Measurements from ENCODE around the gene PIP5K1B. TPM values are rescaled to one million over a fixed set of nuclear protein-coding genes. Genes with fewer than 3 reads are reported as not detected.

Gene PIP5K1B
- total RNA-seq, 1 donor from 2014 or later: 0.15 TPM

GRCh38 chr9:68738358-68738757, 33.3 kb downstream of the PIP5K1B start:
- DNase-seq (ENCODE audit: low read depth): no peak

- DNase-seq (ENCODE audit: low read depth): no peak
Observed at GRCh38 chr9:68739621-68740174, 34.7 kb downstream of the PIP5K1B start.

GRCh38 chr9:68740561-68740960, 35.5 kb downstream of the PIP5K1B start:
- DNase-seq (ENCODE audit: low read depth): peak; percentile 4

- DNase-seq (ENCODE audit: low read depth): no peak
Observed at GRCh38 chr9:68741234-68741633, 36.2 kb downstream of the PIP5K1B start.

DNA sequence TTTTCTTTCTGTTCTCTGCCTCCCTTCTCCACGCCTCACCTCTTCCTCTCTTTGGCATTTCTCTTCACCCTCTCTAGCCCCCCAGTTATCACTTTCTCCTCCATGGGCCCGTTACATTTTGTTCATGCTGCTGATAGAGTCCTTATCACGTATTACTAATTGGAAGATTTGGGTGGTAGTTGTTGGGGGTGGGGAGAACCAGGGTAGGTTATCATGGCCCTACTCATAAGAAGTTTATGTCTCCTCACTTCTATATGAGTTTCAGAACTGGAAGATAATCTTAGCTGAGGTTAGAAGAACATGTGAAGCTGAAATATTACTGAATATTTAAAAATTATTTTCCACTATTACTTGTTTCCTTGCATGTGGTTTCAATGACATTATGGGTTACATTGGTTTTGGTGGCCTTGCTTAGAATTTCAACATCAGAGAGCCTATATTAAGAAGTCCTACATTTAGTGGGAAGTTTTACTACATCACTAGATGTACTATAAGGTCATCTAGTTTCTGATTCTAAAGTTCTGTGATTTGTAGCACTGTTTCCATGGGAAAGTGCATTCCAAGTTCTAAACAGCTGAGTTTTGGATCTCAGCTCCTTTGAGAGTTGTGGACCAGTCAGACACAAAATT, 36.8 kb downstream of the PIP5K1B start:
- no peak for DNase-seq (ENCODE audit: low read depth)

DNA sequence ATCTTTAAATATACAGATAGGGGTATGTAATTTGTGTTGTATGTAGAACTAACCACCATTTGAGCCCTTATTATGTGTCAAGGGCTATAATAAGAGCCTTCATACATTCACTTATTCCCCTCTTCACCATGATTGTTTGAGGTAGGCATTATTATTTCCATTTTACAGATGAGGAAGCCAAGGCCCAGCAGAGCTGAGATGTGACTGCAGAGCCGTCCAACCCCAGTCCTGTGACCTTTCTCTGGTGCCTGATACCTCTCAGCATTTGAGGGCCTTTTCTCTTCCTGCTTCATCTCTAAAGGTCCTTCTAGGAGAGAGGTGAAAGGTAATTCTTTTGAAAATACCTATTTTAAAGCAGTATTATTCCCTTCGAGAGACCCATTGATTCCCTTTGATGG, 37.3 kb downstream of the PIP5K1B start:
- DNase-seq (ENCODE audit: low read depth): no peak

DNA sequence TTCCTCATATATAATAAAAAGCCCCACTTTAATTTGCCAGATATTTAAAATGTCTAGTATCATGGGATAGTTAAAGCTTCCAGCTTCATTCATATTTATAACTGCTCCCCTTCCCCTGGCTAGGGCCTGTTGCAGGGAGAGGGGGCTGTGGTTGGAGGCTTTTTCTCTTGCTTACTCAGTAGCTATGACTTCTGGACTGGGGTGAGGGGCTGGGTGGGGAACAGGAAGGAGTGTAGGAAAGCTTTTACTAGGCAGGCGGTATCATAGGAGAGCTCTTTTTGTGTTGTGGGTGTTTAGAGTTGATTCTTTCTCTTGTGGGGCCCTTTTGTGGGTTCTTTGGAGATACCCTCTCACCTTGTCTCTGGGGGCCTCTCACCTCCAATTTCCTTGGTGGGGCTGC, 39.4 kb downstream of the PIP5K1B start:
- no peak for DNase-seq (ENCODE audit: low read depth)

DNA sequence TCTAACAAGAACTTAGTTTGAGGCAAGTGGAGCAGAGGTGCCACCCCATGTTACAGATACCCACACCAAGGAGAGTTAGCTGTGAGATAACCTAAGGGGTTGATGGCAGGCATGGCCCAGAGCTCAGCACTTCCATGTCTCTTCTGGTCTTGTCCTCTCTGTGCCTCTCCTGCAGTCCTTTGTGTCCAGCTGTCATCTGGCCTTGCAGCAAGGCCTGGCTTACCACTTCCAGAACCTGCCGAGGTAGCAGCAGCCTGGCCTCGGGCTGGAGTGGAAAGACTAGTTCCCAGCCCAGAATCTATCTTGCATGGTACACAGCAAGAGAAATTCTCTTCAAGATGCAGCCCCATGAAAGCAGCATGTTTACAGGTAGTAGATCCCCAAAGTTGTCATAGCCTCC, 41.5 kb downstream of the PIP5K1B start:
- DNase-seq (ENCODE audit: low read depth): no peak

DNA sequence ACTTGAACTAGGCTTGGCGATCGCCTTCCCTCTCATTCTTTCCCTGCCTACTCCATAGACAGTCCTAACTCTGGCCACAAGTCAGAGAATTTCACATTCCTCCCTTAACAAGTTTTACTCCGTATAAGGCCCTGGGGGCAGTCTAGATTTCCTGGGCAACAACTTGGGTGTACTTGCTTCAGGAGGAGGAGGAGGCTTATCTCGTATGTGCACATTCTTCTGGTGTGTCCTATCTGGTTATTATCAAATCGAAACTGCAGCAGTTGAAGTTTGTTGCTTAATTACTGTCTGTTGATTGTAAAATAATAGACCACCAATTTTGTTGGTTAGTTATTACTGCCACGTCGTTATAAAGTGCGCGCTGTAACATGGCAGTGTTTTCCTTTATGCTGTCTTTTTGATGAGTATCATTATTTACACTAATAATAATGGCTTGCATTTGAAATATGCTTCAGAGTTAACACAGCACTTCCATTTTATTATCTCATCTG, 42.0 kb downstream of the PIP5K1B start:
- DNase-seq (ENCODE audit: low read depth): peak; percentile 9

- no peak for DNase-seq (ENCODE audit: low read depth)
Observed at GRCh38 chr9:68749135-68749534, 44.1 kb downstream of the PIP5K1B start.

DNA sequence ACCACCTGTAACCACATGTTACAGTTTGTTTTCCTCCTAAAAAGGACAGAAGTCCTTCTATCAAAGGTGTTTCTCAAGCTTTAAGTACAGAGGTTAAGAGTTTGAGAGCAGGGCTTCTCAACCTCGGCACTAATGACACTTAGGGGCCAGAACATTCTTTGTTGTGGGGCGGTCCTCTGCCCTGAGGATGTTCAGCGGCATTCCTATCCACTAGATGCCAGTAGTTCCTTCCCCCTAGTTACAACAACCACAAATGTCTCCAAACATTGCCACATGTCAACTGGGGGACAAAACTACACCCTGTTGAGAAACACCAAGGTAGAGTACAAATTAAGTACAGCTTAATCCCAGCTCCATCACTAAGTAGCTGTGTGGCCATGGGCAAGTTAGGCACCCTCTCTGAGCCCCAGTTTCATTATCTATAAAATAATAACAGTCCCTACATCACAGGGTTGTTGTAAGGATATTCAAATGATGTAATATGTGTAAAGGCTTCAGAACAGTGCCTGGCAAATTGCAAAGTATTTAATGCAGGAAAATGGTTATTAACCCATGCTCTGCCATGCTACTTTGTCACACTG, 44.6 kb downstream of the PIP5K1B start:
- DNase-seq (ENCODE audit: low read depth): peak; percentile 3

DNA sequence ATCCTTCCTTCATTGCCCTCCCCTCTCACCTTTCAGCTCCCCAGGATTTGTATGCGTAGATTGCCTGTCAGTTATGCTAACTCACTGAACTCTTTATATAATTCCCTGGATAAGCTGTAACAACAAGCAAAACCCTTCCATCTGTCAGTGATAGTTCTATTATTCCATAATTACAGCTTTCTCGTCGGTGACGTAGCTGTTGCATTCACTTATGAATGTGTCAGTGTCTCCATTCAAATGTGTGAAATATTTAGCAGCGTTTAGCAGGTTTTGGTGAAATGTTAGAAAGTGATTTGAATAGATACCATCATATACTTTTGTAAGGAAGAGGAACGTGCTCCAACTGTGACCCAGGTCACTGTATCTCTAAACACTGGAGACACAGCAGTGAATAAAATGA, 45.2 kb downstream of the PIP5K1B start:
- DNase-seq (ENCODE audit: low read depth): no peak

GRCh38 chr9:68750786-68751185, 45.7 kb downstream of the PIP5K1B start:
- DNase-seq (ENCODE audit: low read depth): peak; percentile 62

DNA sequence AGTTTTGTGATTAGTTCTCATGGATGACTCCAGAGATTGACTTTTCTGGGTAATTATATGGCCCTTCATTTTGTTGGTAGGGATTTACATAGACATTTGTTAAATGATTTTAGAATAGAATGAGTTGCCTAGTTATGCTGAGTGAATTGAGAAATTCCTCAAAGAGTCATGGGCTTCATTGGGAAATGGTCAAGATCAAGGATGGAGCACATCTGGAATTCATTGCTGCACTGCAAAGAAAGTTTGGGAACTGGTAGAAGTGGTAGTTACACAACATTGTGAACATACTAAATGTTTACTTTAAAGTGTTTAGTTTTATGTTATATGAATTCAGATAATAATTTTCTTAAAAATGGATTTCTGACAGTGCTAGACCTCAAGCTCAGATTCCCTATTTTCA, 46.5 kb downstream of the PIP5K1B start:
- DNase-seq (ENCODE audit: low read depth): no peak

DNA sequence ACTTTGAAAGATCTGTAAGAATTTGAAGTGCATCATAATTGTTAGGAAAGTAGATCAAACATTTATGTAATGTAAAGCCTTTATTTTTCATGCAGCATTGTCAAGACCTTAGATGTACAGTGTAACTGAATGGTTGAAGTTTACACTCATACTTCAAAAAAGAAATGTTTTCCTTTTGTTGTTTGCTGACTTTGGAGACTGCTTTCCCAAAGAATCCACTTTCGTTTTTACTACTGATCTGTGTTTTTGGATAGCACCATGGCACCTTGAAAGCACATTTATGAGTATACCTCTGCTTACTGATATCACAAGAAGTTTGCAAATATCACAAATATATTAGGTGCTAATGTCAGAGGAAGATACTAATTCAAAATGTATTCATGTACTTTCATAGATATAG, 50.0 kb downstream of the PIP5K1B start:
- DNase-seq (ENCODE audit: low read depth): no peak

GRCh38 chr9:68755752-68756151, 50.7 kb downstream of the PIP5K1B start:
- DNase-seq (ENCODE audit: low read depth): no peak

DNA sequence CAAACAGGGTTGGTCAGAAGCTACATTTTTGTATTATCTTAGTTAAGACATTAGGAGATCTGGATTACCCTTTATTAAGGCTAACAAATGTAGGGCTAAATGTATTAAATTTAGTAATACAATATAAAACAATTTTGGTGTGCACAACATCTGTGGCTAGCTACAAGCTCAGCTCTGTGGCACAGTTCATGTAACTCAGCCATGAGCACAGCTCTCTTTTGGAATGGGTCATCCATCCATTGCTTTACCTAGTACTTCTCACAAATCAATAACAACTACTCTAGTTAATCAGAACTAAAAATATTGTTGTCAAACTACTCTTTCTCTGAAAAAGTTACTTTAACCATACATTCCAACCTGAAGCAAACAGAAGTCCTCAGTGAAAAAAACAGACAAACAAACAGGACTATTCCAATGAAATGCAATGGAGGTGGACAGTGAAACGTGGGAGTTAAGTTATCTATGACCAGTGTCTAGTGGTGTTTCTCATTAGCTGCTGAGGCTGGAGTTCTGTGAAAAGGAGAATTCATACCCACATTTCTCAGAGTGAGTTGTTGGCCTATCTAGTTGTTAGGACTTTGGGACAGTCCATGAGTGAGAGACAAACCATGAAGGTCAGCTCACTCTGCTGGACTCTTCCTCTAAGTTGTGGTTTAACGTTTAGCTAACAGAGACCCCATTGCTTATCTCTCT, 55.1 kb downstream of the PIP5K1B start:
- no peak for DNase-seq (ENCODE audit: low read depth)

DNA sequence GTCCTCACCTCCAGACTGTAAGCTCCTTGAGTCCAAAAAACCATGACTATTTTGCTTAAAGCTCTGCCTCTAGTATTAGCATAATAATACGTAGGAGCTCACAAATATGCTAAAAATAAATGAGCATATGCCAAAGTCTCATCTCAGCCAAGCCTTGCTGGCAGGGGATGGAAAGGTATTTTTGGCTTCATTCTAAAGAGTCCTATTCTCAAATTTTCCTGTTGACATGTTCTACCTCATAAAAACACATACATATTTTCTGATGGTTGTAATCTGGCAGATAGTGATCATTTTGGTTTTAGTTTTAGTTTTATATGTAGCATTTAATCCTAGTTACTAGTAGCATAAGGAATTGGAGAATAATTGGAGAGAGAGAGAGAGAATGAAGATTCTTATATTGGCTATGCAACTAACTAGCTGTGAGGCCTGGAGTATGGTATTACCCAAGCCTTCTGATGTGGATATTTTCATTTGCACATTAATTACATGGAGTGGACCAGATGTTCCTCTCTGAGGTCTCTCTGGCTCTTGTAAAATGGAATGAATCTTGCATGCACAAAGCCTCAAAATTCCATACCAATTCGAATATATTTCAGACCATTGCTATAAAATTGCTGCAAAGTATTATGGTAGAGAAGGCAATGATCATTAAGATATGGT, 55.8 kb downstream of the PIP5K1B start:
- DNase-seq (ENCODE audit: low read depth): no peak

DNA sequence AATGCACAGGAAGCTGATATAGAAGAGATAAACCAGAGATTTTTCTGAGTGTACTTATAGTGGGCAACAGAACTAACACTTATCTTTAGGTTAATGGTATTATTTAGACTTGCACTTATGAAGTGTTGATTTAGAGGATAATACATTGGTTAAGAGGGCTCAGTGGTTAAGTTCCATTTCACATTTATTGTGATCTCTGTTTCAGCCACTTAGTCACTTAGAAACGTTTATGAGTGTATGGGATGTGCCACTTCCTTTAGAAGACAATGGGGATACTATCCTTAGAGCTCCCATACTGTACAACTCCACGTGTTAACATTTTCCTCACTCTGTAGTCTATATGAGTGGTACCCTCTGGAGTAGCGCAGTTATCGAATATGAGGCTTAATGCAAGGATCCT, 57.5 kb downstream of the PIP5K1B start:
- DNase-seq (ENCODE audit: low read depth): no peak

GRCh38 chr9:68763104-68763503, 58.1 kb downstream of the PIP5K1B start:
- no peak for DNase-seq (ENCODE audit: low read depth)

GRCh38 chr9:68768619-68769018, 63.6 kb downstream of the PIP5K1B start:
- no peak for DNase-seq (ENCODE audit: low read depth)

DNA sequence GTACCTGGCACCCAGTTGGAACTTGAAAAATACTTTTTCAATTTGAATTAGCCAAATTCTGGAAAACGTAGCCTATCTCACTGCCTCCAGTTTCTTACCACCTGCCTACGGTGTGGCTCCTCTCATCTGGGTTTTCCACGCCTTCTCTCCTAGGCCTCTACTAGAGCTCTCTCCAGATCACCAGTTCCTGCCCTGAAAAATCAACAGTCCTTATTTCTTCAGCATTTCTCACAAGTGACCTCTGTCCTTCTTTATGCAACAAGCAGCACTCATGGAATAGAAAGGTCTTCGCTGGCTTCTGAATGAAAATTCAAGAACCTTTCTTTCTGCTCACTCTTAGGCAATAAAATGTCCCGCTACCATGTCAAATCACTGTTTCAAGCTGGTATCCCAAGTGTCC, 64.8 kb downstream of the PIP5K1B start:
- no peak for DNase-seq (ENCODE audit: low read depth)
